Upper lobe of left lung (tissue), 6 donors: ENCODE results near the gene ATXN7. TPM values are rescaled to one million over a fixed set of nuclear protein-coding genes. Genes with fewer than 3 reads are reported as not detected.

Source experiments
- ATAC-seq, 2 donors: fragments of 200-7000 bp; cut with Tn5 transposase; one replicate each; pipeline ENCODE4 v1.9.1; 2022; ENCODE audit warnings: mild to moderate bottlenecking in 2 of 2, moderate library complexity in 2 of 2; ENCODE audit not compliant: low FRiP score in 2 of 2
- DNase-seq, 2 donors: peaks; one replicate each; pipeline ENCODE4 v3.0.0-alpha.2; 2019 to 2020
- H3K27ac ChIP-seq, 4 donors: fragments of 200-600 bp; sonication (generic); one replicate each; pipeline ENCODE4 v1.5.1; 2016 to 2019
- H3K27me3 ChIP-seq, 4 donors: fragments of 200-600 bp; sonication (generic); one replicate each; pipeline ENCODE4 v1.5.1; 2017 to 2019
- H3K36me3 ChIP-seq, 4 donors: fragments of 200-600 bp; sonication (generic); one replicate each; pipeline ENCODE4 v1.5.1; 2016 to 2019
- H3K4me1 ChIP-seq, 4 donors: fragments of 200-600 bp; sonication (generic); one replicate each; pipeline ENCODE4 v1.5.1; 2018 to 2019
- H3K4me3 ChIP-seq, 4 donors: fragments of 200-600 bp; sonication (generic); one replicate each; pipeline ENCODE4 v1.5.1; 2017 to 2019; ENCODE audit warnings: mild to moderate bottlenecking in 2 of 4, moderate library complexity in 1 of 4
- H3K9me3 ChIP-seq, 4 donors: fragments of 200-600 bp; sonication (generic); one replicate each; pipeline ENCODE4 v1.5.1; 2018 to 2019
- CTCF ChIP-seq, 6 experiments: fragments of 450-650 bp in 4 of 6; fragments of 200-600 bp in 2 of 6; sonication (generic) in 2 of 6; IDR thresholded peaks; one replicate each; pipeline ENCODE4 v1.5.1; 2016 to 2019; ENCODE audit warnings: antibody characterized with exemption in 6 of 6
- EP300 ChIP-seq, 4 donors: sonication (generic); formaldehyde crosslinking; IDR thresholded peaks; one replicate each; pipeline ENCODE4 v1.5.1; 2017; ENCODE audit warnings: antibody characterized with exemption in 4 of 4, control low read depth in 2 of 4
- POLR2A ChIP-seq, 4 donors: fragments of 450-650 bp; IDR thresholded peaks; one replicate each; pipeline ENCODE4 v1.5.1; 2016 to 2017; ENCODE audit warnings: antibody characterized with exemption in 4 of 4, mild to moderate bottlenecking in 2 of 4
- POLR2AphosphoS5 ChIP-seq, 2 donors: sonication (generic); formaldehyde crosslinking; IDR thresholded peaks; one replicate each; pipeline ENCODE4 v1.5.1; 2017; ENCODE audit warnings: antibody characterized with exemption in 2 of 2
- WGBS, 2 donors: methylation state at CpG; one replicate each; pipeline ENCODE4 v1.1.5; 2017 to 2018; 5-methylcytosine and 5-hydroxymethylcytosine counted together
- total RNA-seq, 6 donors: library from RNA; depleted of rRNA in 4 of 6; stranded (reverse); fragments of >200 nt in 4 of 6; gene quantifications; one replicate each; pipeline versions ENCODE4 v1.1.0 to v1.2.1, GENCODE V29; 2016 to 2021
- donor health status: DM: no; HTN: no; CAD: no; lungs with moderate emphysema.
- donor health status: DM: no; HTN: yes; CAD: no; lungs with severe emphysema.

Gene ATXN7
- total RNA-seq, 6 donors from 2014 or later: 29.5 to 83.8 (median 42.3) TPM

GRCh38 chr3:63998852-63999754 lies 135.4 kb downstream of the ATXN7 start:
- TF ChIP-seq EP300 (IDR thresholded peaks at IDR 0.05) (no peak), POLR2AphosphoS5 (IDR thresholded peaks at IDR 0.05) (no peak), POLR2A (IDR thresholded peaks at IDR 0.05) (no peak)
- H3K36me3 ChIP-seq: peaks cover 5 to 88% (median 43%) of the 10 kb centered on the region in 4 donors

GRCh38 chr3:64000453-64001055 lies 136.9 kb downstream of the ATXN7 start:
- Histone ChIP-seq H3K27me3 (no peaks in the 10 kb centered on the region), H3K9me3 (no peaks in the 10 kb centered on the region), H3K36me3 (peaks cover 3 to 88% (median 40%) of the 10 kb centered on the region in 4 donors), H3K27ac (no peak overlapping the region), H3K4me1 (no peaks in the 10 kb centered on the region), H3K4me3 (no peak overlapping the region)
- no peak for TF ChIP-seq EP300 (IDR thresholded peaks at IDR 0.05)
- no peak for TF ChIP-seq POLR2AphosphoS5 (IDR thresholded peaks at IDR 0.05)
- TF ChIP-seq POLR2A (IDR thresholded peaks at IDR 0.05): no peak
- TF ChIP-seq CTCF (IDR thresholded peaks at IDR 0.05): no peak
- no peak for ATAC-seq
- WGBS, 2 donors: 89% methylated on average over 9 of the region's 9 CpGs
- no peak for DNase-seq

More at GRCh38 chr3:63998852-63999754, 135.4 kb downstream of the ATXN7 start:
- Histone ChIP-seq H3K9me3 (no peaks in the 10 kb centered on the region), H3K4me3 (no peak overlapping the region), H3K27me3 (no peaks in the 10 kb centered on the region), H3K27ac (no peak overlapping the region), H3K4me1 (no peaks in the 10 kb centered on the region)
- DNase-seq (no peak), ATAC-seq (no peak)
- WGBS, 2 donors: 68 to 73% methylated on average over 10 of the region's 10 CpGs

GRCh38 chr3:64002233-64002632 lies 138.6 kb downstream of the ATXN7 start:
- H3K4me3 ChIP-seq: no peak overlapping the region
- H3K36me3 ChIP-seq: peaks cover 7 to 88% (median 34%) of the 10 kb centered on the region in 4 donors
- no peak overlapping the region for H3K27ac ChIP-seq
- DNase-seq (no peak), ATAC-seq (no peak)
- WGBS, 2 donors: 93 to 97% methylated on average over 4 of the region's 4 CpGs
- TF ChIP-seq EP300 (IDR thresholded peaks at IDR 0.05): no peak
- TF ChIP-seq CTCF (IDR thresholded peaks at IDR 0.05): no peak
- TF ChIP-seq POLR2AphosphoS5 (IDR thresholded peaks at IDR 0.05): no peak
- TF ChIP-seq POLR2A (IDR thresholded peaks at IDR 0.05): no peak
- H3K9me3 ChIP-seq: no peaks in the 10 kb centered on the region
- H3K27me3 ChIP-seq: no peaks in the 10 kb centered on the region
- no peaks in the 10 kb centered on the region for H3K4me1 ChIP-seq

- DNase-seq: no peak
- Histone ChIP-seq H3K27ac (no peak overlapping the region), H3K9me3 (no peaks in the 10 kb centered on the region), H3K4me1 (peaks cover 0 to 5% (median 2%) of the 10 kb centered on the region in 4 donors), H3K27me3 (no peaks in the 10 kb centered on the region), H3K4me3 (no peak overlapping the region), H3K36me3 (peaks cover 12 to 88% (median 40%) of the 10 kb centered on the region in 4 donors)
- TF ChIP-seq CTCF (IDR thresholded peaks at IDR 0.05) (no peak), EP300 (IDR thresholded peaks at IDR 0.05) (no peak), POLR2AphosphoS5 (IDR thresholded peaks at IDR 0.05) (no peak)
- WGBS, 2 donors: 69 to 77% methylated on average over 2 of the region's 2 CpGs
- ATAC-seq: no peak
Observed at GRCh38 chr3:64003589-64003988, 139.9 kb downstream of the ATXN7 start.

- Histone ChIP-seq H3K36me3 (peaks cover 40 to 97% (median 68%) of the 10 kb centered on the region in 4 donors), H3K4me1 (peaks cover 0 to 12% (median 7%) of the 10 kb centered on the region in 4 donors), H3K27ac (peak overlapping the region in 1 of 4 donors; percentile 7), H3K27me3 (no peaks in the 10 kb centered on the region), H3K4me3 (no peak overlapping the region), H3K9me3 (no peaks in the 10 kb centered on the region)
- 76 to 86% methylated on average over 2 of the region's 2 CpGs for WGBS, 2 donors
- ATAC-seq: no peak
- DNase-seq: no peak
- no peak for TF ChIP-seq EP300 (IDR thresholded peaks at IDR 0.05)
- TF ChIP-seq POLR2A (IDR thresholded peaks at IDR 0.05): no peak
- no peak for TF ChIP-seq CTCF (IDR thresholded peaks at IDR 0.05)
- no peak for TF ChIP-seq POLR2AphosphoS5 (IDR thresholded peaks at IDR 0.05)
Observed at GRCh38 chr3:64008017-64008416, 144.3 kb downstream of the ATXN7 start.
